Suprapubic skin (tissue), 4 donors: ENCODE measurements around the gene CPB1. TPM values are rescaled to one million over a fixed set of nuclear protein-coding genes. Genes with fewer than 3 reads are reported as not detected.
A peak's percentile ranks its signal among the peaks of the same experiment; 100 is the strongest.
"Not testable (repeated sequence)": the region's sequence is repeated elsewhere in the genome, so short reads cannot be mapped to it uniquely, and the experiment has no call there.

Experiments
- DNase-seq, 2 donors: peaks; one replicate each; pipeline ENCODE4 v3.0.0-alpha.2; 2019; ENCODE audit warnings: low spot score in 2 of 2
- H3K27ac ChIP-seq: fragments of 200-600 bp; sonication (generic); one replicate; pipeline ENCODE4 v1.5.1; 2019
- H3K27me3 ChIP-seq: fragments of 200-600 bp; sonication (generic); one replicate; pipeline ENCODE4 v1.5.1; 2019
- H3K36me3 ChIP-seq: fragments of 200-600 bp; sonication (generic); one replicate; pipeline ENCODE4 v1.5.1; 2019
- H3K4me1 ChIP-seq: fragments of 200-600 bp; sonication (generic); one replicate; pipeline ENCODE4 v1.5.1; 2019
- H3K4me3 ChIP-seq: fragments of 200-600 bp; sonication (generic); one replicate; pipeline ENCODE4 v1.5.1; 2019; ENCODE audit warnings: mild to moderate bottlenecking
- H3K9me3 ChIP-seq: fragments of 200-600 bp; sonication (generic); one replicate; pipeline ENCODE4 v1.5.1; 2019
- EP300 ChIP-seq: sonication (generic); formaldehyde crosslinking; IDR thresholded peaks from one replicate; pipeline ENCODE4 v1.6.1; 2017; ENCODE audit warnings: antibody characterized with exemption
- POLR2A ChIP-seq, 2 donors: fragments of 450-650 bp; IDR thresholded peaks; one replicate each; pipeline ENCODE4 v1.6.1; 2017; ENCODE audit warnings: antibody characterized with exemption in 2 of 2, mild to moderate bottlenecking in 2 of 2, moderate library complexity in 2 of 2
- POLR2AphosphoS5 ChIP-seq, 3 donors: sonication (generic); formaldehyde crosslinking; IDR thresholded peaks; one replicate each; pipeline ENCODE4 v1.6.1; 2017; ENCODE audit warnings: antibody characterized with exemption in 3 of 3
- WGBS: methylation state at CpG from one replicate; pipeline ENCODE4 v1.1.5; 2018; 5-methylcytosine and 5-hydroxymethylcytosine counted together
- total RNA-seq, 4 donors: library from RNA; depleted of rRNA; stranded (reverse); fragments of >200 nt; gene quantifications; one replicate each; pipeline ENCODE4 v1.1.0, GENCODE V29; 2016
- TF ChIP-seq, protein P1 (sequence below), 2 donors: fragments of 200-600 bp in 1 of 2; fragments of 450-650 bp in 1 of 2; sonication (generic) in 1 of 2; IDR thresholded peaks; one replicate each; pipeline ENCODE4 v1.5.1; 2016 to 2019; ENCODE audit warnings: antibody characterized with exemption in 2 of 2, mild to moderate bottlenecking in 1 of 2, moderate library complexity in 1 of 2

Gene CPB1
- not detected for total RNA-seq

DNA sequence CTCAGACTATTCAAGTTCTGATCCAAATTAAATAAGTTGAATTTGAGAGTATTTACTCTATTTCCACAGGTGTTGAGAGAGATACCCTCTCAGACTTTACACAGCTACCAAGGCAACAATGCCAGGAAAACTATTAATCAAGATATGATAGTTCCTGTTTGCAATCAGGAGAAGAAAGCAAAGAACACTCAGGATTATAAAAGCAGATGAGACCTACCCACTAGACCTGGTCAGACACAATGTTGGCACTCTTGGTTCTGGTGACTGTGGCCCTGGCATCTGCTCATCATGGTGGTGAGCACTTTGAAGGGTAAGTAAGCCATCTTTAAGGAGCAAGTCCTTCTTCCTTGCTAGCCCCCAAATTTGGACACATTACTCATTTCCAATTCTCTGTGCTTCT, at the start of gene CPB1:
CPB1 (plus strand) TSS at position 227 of the 400 bp plus-strand sequence; CDS start at position 240, 13 bp downstream.
- TF ChIP-seq POLR2AphosphoS5 (IDR thresholded peaks at IDR 0.05), result no peak
- TF ChIP-seq, protein P1, sequence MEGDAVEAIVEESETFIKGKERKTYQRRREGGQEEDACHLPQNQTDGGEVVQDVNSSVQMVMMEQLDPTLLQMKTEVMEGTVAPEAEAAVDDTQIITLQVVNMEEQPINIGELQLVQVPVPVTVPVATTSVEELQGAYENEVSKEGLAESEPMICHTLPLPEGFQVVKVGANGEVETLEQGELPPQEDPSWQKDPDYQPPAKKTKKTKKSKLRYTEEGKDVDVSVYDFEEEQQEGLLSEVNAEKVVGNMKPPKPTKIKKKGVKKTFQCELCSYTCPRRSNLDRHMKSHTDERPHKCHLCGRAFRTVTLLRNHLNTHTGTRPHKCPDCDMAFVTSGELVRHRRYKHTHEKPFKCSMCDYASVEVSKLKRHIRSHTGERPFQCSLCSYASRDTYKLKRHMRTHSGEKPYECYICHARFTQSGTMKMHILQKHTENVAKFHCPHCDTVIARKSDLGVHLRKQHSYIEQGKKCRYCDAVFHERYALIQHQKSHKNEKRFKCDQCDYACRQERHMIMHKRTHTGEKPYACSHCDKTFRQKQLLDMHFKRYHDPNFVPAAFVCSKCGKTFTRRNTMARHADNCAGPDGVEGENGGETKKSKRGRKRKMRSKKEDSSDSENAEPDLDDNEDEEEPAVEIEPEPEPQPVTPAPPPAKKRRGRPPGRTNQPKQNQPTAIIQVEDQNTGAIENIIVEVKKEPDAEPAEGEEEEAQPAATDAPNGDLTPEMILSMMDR (IDR thresholded peaks at IDR 0.05), result no peak
- no peak for TF ChIP-seq EP300
- TF ChIP-seq POLR2A (IDR thresholded peaks at IDR 0.05), result no peak
- no peak for DNase-seq
- Histone ChIP-seq H3K4me3 (no peak within 1 kb of the TSS), H3K27ac (no peak within 1 kb of the TSS), H3K36me3 (no peaks in the 10 kb centered on the region), H3K9me3 (no peaks in the 10 kb centered on the region), H3K27me3 (no peaks in the 10 kb centered on the region), H3K4me1 (no peaks in the 10 kb centered on the region)

DNA sequence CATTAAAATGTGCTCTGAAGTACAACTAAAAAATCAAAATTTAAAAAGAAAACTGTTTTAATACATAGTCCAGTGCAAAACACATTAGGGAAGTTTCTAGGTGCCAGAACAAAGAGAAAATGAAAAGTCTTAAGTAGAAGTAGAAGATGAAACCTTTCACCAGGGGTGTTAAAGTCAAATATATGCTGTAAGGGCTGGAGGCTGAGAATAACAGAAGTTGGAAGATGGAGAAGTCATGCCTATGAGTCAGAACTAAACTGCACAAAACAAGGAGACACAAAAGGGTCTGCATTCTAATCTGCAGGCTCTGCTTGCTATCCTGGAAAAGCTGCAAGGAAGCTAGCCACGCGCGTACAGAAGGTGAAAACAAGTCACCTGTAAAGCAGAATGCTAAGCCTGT, 48.7 kb upstream of the CPB1 start:
- Histone ChIP-seq H3K27me3 (no peaks in the 10 kb centered on the region), H3K4me1 (no peaks in the 10 kb centered on the region), H3K4me3 (no peak overlapping the region), H3K9me3 (no peaks in the 10 kb centered on the region), H3K27ac (no peak overlapping the region), H3K36me3 (no peaks in the 10 kb centered on the region)
- WGBS, result 99% methylated on average over 3 of the region's 3 CpGs
- TF ChIP-seq POLR2AphosphoS5 (IDR thresholded peaks at IDR 0.05) (no peak), POLR2A (IDR thresholded peaks at IDR 0.05) (no peak), EP300 (no peak)
- TF ChIP-seq, protein P1 (IDR thresholded peaks at IDR 0.05), result no peak
- no peak for DNase-seq

DNA sequence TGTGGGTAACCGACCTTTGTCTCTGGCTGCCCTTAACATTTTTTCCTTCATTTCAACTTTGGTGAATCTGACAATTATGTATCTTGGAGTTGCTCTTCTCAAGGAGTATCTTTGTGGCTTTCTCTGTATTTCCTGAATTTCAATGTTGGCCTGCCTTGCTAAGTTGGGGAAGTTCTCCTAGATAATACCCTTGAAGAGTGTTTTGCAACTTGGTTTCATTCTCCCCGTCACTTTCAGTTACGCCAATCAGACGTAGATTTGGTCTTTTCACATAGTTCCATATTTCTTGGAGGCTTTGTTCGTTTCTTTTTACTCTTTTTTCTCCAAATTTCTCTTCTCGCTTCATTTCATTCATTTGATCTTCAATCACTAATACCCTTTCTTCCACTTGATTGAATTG, 42.6 kb upstream of the CPB1 start:
- WGBS, result 88% methylated on average over 6 of the region's 6 CpGs
- not testable (repeated sequence) for H3K27me3 ChIP-seq, H3K36me3 ChIP-seq, DNase-seq, H3K9me3 ChIP-seq, H3K4me1 ChIP-seq, H3K4me3 ChIP-seq, H3K27ac ChIP-seq

DNA sequence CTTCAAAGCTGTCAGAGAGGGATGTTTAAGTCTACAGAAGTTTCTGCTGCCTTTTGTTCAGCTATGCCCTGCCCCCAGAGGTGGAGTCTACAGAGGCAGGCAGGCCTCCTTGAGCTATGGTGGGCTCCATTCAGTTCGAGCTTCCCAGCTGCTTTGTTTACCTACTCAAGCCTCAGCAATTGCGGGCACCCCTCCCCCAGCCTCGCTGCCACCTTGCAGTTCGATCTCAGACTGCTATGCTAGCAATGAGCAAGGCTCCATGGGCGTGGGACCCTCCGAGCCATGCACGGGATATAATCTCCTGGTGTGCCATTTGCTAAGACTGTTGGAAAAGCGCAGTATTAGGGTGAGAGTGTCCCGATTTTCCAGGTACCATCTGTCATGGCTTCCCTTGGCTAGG, 41.5 kb upstream of the CPB1 start:
- H3K4me3 ChIP-seq, DNase-seq, H3K27ac ChIP-seq, H3K27me3 ChIP-seq, H3K4me1 ChIP-seq, H3K36me3 ChIP-seq, H3K9me3 ChIP-seq: not testable (repeated sequence)
- 95% methylated on average over 9 of the region's 9 CpGs for WGBS

DNA sequence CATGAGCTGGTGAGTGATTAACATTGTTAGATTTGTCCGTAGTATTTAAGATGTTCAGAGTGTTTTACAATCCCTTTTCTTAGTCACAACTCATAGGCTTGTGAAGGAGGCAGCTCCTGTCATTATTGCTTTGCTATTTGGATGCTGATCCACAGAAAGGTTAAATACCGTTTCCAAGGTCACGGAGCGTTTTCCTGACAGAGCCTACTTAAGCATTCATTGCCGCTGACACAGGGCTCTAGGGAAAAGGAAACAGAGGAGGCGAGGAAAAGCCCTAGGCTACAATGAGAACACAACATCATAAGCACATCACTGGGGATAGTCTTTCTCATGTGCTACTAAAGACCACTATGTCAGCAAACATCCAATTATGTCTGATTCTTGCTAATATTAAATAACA, 38.5 kb upstream of the CPB1 start:
- DNase-seq, result no peak
- peaks cover 13% of the 10 kb centered on the region for H3K4me1 ChIP-seq
- WGBS, result 29% methylated on average over 6 of the region's 6 CpGs
- H3K27ac ChIP-seq, result no peak overlapping the region
- H3K4me3 ChIP-seq, result no peak overlapping the region
- TF ChIP-seq EP300, result no peak
- TF ChIP-seq, protein P1 (IDR thresholded peaks at IDR 0.05), result no peak
- TF ChIP-seq POLR2AphosphoS5 (IDR thresholded peaks at IDR 0.05), result no peak
- TF ChIP-seq POLR2A (IDR thresholded peaks at IDR 0.05), result no peak
- H3K36me3 ChIP-seq, result no peaks in the 10 kb centered on the region
- no peaks in the 10 kb centered on the region for H3K9me3 ChIP-seq
- H3K27me3 ChIP-seq, result no peaks in the 10 kb centered on the region

DNA sequence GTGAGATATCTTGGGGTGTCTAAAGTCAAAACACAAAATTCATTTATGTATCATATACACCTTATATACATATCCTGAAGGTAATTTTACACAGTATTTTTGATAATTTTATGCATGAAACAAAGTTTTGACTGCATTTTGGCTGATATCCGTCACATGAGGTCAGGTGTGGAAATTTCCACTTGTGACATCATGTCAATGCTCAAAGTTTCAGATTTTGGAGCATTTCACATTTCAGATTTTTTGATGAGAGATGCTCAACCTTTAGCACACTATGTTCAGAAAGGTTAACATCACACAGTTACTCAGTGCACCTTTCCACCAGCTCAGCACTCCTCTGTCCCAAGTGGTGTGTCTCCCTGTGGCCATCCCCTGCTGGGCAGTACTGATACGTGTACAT, 37.7 kb upstream of the CPB1 start:
- no peaks in the 10 kb centered on the region for H3K27me3 ChIP-seq
- H3K36me3 ChIP-seq, result no peaks in the 10 kb centered on the region
- 95% methylated on average over 2 of the region's 2 CpGs for WGBS
- peaks cover 13% of the 10 kb centered on the region for H3K4me1 ChIP-seq
- no peaks in the 10 kb centered on the region for H3K9me3 ChIP-seq
- TF ChIP-seq POLR2A (IDR thresholded peaks at IDR 0.05) (no peak), POLR2AphosphoS5 (IDR thresholded peaks at IDR 0.05) (no peak), EP300 (no peak)
- TF ChIP-seq, protein P1 (IDR thresholded peaks at IDR 0.05), result no peak
- H3K27ac ChIP-seq, result peak overlapping the region; percentile 83
- H3K4me3 ChIP-seq, result no peak overlapping the region
- DNase-seq, result no peak
